ENCODE measurements around the gene PEX11G. TPM values are rescaled to one million over a fixed set of nuclear protein-coding genes. Genes with fewer than 3 reads are reported as not detected.

PEX11G gene
- total RNA-seq, 4 donors from 2014 or later: 0.51 to 1.4 (median 1.1) TPM; not detected in 1

DNA sequence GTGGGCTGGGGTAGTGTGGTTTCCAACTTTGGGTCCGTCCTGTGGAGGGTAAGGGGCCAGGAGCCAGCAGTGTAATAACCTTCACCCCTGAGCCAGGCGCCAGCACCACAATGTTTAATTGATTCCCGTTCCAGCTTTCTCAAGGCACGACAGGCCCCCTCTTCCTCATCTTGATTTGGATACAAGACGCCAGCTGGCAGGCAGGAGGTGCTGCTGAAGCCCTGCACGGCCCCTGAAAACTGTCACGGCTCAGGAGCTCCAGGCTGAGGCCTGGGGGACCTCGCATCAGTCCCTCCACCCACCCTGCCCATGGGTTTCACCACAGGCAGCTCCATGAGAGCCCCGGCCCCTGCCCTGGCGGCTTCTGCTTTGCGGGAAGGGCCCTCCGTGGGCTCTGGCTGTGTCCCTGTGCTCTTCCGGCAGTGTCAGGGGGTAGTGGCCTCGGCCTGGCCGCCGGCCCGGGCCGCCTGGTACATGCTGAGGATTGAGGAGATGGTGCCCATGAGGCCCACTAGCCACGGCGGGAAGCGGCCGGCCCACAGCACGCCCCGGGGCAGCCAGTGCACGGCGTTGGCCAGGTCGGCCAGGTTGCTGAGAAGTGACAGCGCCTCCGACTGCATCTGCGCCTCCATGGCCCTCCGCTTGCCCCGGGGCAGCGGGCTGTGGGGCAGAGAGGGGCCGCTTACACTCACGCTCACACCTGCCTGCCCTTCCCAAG is 11.9 kb downstream of the PEX11G start:
- no peak for DNase-seq
- TF ChIP-seq, protein P1, sequence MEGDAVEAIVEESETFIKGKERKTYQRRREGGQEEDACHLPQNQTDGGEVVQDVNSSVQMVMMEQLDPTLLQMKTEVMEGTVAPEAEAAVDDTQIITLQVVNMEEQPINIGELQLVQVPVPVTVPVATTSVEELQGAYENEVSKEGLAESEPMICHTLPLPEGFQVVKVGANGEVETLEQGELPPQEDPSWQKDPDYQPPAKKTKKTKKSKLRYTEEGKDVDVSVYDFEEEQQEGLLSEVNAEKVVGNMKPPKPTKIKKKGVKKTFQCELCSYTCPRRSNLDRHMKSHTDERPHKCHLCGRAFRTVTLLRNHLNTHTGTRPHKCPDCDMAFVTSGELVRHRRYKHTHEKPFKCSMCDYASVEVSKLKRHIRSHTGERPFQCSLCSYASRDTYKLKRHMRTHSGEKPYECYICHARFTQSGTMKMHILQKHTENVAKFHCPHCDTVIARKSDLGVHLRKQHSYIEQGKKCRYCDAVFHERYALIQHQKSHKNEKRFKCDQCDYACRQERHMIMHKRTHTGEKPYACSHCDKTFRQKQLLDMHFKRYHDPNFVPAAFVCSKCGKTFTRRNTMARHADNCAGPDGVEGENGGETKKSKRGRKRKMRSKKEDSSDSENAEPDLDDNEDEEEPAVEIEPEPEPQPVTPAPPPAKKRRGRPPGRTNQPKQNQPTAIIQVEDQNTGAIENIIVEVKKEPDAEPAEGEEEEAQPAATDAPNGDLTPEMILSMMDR (IDR thresholded peaks at IDR 0.05 in 4 of 5, conservative IDR thresholded peaks at IDR 0.05 in 1 of 5): no peak
- TF ChIP-seq POLR2A (IDR thresholded peaks at IDR 0.05): no peak
- H3K4me1 ChIP-seq: peaks cover 0 to 6% of the 10 kb centered on the region in 2 donors
- no peak overlapping the region for H3K27ac ChIP-seq
- H3K27me3 ChIP-seq: no peaks in the 10 kb centered on the region
- in situ Hi-C loops (cut with MboI; ENCODE audit: low sequenced_read_pairs in 4 of 4) (no loop called here), intact Hi-C loops (cut with DNase I; ENCODE audit: low total_unique reads) (no loop called here)
- no peaks in the 10 kb centered on the region for H3K9me3 ChIP-seq
- ATAC-seq: no peak
- no peaks in the 10 kb centered on the region for H3K36me3 ChIP-seq
- no peak overlapping the region for H3K4me3 ChIP-seq

DNA sequence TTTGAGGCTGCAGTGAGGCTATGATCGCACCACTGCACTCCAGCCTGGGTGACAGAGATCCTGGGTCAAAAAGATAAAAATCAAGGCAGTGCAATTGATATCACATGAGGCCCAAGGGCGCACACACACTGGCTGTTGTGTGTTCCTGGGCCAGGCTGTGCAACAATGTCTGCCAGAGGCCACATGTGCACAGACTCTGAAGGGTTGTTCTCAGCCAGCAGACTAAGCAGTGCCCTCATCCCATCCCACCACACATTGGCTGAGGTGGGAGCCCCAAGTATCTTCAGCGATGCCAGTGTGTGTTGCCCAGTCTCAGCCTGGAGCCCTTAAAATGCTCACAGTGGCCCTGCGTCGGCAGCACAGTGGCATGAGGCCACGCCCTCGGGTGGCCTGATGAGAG is 12.6 kb downstream of the PEX11G start:
- no peak for ATAC-seq

DNA sequence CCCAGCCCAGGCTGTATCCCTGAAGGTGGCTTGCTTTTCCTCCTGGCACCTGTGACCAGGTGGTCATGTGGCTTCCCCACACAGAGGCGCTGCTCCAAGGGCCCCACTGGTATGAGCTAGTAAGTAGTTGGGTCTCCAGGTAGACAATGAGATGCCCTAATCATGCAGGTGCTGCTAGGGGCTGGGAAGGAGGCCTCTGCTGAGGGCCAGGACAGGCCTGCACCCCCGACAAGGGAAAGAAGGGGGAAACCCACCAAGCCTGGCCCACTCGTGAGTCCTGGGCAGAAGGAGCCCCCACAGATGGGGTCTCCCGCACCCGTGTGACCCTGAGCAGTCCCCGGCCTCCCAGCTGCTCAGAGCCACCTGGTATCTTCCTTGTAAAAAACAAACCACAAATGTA is 13.2 kb downstream of the PEX11G start:
- no peak for DNase-seq
- in situ Hi-C loops (cut with MboI; ENCODE audit: low sequenced_read_pairs in 4 of 4): no loop called here

More for the DNA sequence above, 12.6 kb downstream of the PEX11G start:
- TF ChIP-seq POLR2A (IDR thresholded peaks at IDR 0.05): no peak
- TF ChIP-seq, protein P1 (IDR thresholded peaks at IDR 0.05 in 4 of 5, conservative IDR thresholded peaks at IDR 0.05 in 1 of 5): no peak
- Histone ChIP-seq H3K27ac (no peak overlapping the region), H3K27me3 (no peaks in the 10 kb centered on the region), H3K4me3 (no peak overlapping the region), H3K4me1 (peaks cover 0 to 6% of the 10 kb centered on the region in 2 donors), H3K36me3 (peaks cover 0 to under 1% of the 10 kb centered on the region in 2 donors), H3K9me3 (no peaks in the 10 kb centered on the region)
- intact Hi-C loops (cut with DNase I; ENCODE audit: low total_unique reads): no loop called here
- no peak for DNase-seq
- in situ Hi-C loops (cut with MboI; ENCODE audit: low sequenced_read_pairs in 4 of 4): no loop called here

DNA sequence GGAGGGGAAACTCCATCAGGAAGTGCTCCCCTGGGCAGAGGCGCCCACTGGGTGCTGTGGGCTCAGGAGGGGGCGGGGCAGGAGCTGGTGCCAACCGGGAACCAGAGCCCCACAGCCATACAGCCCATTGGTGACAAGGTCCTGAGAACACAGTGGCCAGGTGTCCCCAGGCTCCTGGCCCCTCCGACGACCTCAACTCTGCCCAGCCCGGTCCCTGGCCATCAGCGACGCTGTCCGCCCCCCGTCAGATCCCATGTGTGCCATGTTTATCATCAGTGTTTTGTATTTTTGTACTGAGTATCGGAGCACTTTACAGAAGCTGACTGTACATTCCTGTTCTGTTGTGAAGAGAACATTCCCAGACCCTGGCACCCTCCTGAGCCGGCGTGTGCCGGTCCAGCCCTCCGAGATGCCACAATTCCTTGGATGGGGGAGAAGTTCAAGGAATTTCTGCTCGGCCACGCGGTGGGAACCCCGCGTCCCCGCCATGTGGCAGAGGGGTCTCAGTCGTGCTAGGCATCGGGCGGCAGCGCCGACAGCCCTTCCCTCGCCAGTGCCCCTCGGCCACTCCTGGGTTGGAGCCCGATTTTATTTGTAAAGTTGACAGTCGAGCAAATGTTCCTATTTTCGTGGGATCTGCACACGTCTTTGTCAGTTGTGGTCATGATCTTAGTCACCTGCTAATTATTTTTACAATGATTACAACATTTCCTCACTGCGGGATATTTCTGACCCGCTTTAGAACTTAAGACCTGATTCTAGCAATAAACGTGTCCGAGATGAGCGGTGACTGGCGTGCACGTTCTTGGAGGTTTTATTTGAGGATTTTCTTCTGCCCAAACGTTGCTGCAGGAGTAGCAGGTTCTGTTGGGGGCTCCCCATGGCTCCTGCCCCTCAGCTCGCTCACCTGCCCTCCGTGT is 16.9 kb downstream of the PEX11G start:
- no peak overlapping the region for H3K27ac ChIP-seq
- no peak for ATAC-seq
- no peak for TF ChIP-seq POLR2A (IDR thresholded peaks at IDR 0.05)
- TF ChIP-seq, protein P1 (IDR thresholded peaks at IDR 0.05 in 4 of 5, conservative IDR thresholded peaks at IDR 0.05 in 1 of 5): no peak
- H3K27me3 ChIP-seq: no peaks in the 10 kb centered on the region
- intact Hi-C loops (cut with DNase I; ENCODE audit: low total_unique reads): no loop called here
- no peaks in the 10 kb centered on the region for H3K9me3 ChIP-seq
- no peak overlapping the region for H3K4me3 ChIP-seq
- H3K36me3 ChIP-seq: peaks cover 0 to 35% of the 10 kb centered on the region in 2 donors
- H3K4me1 ChIP-seq: no peaks in the 10 kb centered on the region
- in situ Hi-C loops (cut with MboI; ENCODE audit: low sequenced_read_pairs in 4 of 4): no loop called here
- DNase-seq: no peak

More for the DNA sequence above, 13.2 kb downstream of the PEX11G start:
- no peak for ATAC-seq
- H3K9me3 ChIP-seq: no peaks in the 10 kb centered on the region
- no peaks in the 10 kb centered on the region for H3K27me3 ChIP-seq
- H3K27ac ChIP-seq: no peak overlapping the region
- H3K4me1 ChIP-seq: peaks cover 0 to 6% of the 10 kb centered on the region in 2 donors
- H3K4me3 ChIP-seq: no peak overlapping the region
- intact Hi-C loops (cut with DNase I; ENCODE audit: low total_unique reads): no loop called here
- no peak for TF ChIP-seq POLR2A (IDR thresholded peaks at IDR 0.05)
- TF ChIP-seq, protein P1 (IDR thresholded peaks at IDR 0.05 in 4 of 5, conservative IDR thresholded peaks at IDR 0.05 in 1 of 5): no peak
- peaks cover 0 to 6% of the 10 kb centered on the region in 2 donors for H3K36me3 ChIP-seq

Data from gastrocnemius medialis (tissue), 4 donors.